HG02981 (cell line): ENCODE measurements around the gene GPR161.

Experiments used
- ATAC-seq: cut with Tn5 transposase; IDR thresholded peaks from one replicate; pipeline ENCODE4 v1.9.1; 2021; ENCODE audit warnings: mild to moderate bottlenecking, moderate library complexity; ENCODE audit not compliant: unreplicated experiment

GPR161 gene

GRCh38 chr1:168110896-168111545 is 25.7 kb downstream of the GPR161 start:
- no peak for ATAC-seq

DNA sequence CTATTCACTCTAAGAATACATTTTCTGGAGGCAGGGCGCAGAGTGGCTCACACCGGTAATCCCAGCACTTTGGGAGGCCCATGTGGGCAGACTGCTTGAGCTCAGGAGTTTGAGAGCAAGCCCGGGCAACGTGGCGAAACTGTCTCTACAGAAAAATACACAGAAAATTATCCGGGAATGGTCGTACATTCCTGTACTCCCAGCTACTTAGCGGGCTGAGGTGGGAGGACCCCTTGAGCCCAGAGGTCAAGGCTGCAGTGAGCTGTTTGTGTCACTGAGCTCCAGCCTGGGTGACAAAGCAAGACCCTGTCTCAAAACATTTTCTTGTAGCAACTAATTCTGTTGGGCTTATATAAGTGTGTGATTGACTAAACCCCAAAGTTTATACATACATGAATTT is 30.5 kb downstream of the GPR161 start:
- ATAC-seq = no peak

GRCh38 chr1:168105846-168106245 is 30.9 kb downstream of the GPR161 start:
- ATAC-seq = no peak

DNA sequence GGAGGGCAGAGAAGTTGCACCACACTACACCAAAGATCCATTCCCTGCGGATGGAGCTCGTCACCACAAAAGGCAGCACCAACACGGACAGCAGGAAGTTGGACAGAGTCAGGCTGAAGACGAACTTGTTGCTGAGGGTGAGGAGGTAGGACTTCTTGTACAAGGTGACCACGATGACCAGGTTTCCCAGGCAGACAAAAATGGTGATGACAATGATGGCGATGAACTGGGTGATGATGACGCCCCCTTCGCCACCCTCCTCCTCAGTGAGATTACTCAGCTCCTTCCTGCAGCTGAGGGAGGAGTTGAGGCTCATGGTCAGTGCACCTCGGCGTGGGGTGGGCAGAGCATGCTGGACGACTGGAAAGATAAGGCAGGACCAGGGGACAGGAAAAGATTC is 32.2 kb downstream of the GPR161 start:
- ATAC-seq = no peak

DNA sequence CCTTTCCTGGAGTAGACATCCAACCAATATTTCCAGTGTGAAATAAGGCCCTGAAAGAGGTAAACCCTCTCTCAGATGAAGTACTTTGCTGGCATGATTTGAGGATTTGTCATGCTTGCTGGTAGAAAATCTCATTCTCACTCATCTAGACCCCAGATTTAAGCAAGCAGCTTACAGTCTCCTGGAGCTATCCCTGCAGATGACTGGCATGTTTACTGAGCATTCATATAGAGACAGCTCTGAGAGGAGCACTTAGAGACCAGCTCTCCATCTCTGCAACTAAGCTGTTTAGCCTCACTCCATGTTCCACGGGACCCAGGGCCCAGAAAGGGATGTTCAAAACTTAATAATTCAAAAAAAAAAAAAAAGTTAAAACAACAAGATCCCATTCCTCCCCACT is 34.2 kb downstream of the GPR161 start:
- no peak for ATAC-seq

DNA sequence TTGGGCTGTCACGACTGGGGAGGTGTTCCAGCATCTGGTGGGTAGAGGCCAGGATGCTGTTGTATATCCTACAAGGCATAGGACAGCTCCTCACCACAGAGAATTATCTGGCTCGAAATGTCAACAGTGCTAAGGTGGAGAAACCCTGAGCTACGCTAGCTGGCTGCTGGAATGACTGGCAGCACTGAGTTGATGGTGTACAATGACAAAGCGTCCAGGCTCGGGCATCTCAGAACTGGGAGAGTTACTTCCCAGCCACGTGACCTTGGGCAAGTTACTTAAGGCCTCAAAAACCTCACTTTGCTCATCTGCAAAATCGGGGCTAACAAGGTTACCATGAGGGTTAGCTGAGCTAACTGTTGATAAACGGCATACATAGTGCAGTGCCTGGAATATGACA is 35.4 kb downstream of the GPR161 start:
- no peak for ATAC-seq

DNA sequence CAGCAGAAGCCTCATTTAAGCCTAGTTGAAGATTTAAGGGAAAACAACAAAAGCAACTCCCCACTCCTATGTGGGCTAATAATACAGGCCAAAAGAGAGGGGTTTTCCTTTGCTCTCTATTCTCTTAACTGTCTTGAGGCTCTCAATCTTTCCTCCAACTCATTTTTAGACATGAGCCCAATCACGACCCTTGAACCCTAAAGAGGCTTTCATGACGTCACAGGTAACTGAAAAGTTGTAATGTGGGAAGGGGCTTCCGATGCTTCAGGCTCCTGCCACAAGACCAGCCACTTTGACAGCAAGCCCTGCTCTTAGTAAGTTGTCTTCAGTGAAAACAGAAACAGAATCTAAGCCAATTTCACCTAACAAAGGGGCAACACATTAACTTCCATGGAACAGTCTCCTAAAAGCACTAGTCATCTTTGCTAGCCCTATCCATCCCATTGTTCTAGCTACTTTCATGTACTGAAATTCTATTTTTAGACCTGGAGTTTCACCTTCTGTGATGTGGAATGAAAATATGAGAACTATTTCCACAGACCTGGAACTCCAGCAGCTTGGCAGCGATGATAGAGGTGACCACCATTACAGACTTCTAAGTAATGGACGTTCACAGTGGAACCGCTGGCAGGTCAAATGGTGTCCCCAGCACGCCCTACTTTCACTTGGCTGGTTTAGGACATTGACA is 36.3 kb downstream of the GPR161 start:
- no peak for ATAC-seq

DNA sequence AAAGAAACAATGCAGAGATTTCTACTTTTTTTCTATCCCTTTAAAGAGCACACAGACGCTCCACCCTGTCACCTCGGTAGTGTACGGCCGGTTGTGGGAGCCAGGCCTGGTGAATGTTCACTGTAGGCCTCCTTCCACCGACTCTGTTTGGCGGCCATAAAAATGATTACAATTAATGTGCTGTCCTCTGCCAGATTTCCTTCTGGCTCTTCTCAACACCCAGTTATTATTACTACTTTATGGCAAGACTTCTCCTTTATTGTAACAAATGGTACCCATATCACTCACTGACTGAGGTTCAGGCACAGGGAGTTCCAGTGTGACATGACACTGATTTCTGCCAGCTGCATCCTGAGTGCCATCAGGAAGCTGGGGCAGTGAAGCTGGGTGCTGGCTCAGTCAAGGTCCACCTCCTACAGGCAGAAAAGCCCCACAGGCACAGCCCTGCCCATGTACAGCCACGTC is 37.4 kb downstream of the GPR161 start:
- ATAC-seq = no peak

GRCh38 chr1:168098534-168099320 is 38.0 kb downstream of the GPR161 start:
- ATAC-seq = no peak

GRCh38 chr1:168097921-168098528 is 38.7 kb downstream of the GPR161 start:
- no peak for ATAC-seq

GRCh38 chr1:168096296-168097165 is 40.2 kb downstream of the GPR161 start:
- no peak for ATAC-seq

DNA sequence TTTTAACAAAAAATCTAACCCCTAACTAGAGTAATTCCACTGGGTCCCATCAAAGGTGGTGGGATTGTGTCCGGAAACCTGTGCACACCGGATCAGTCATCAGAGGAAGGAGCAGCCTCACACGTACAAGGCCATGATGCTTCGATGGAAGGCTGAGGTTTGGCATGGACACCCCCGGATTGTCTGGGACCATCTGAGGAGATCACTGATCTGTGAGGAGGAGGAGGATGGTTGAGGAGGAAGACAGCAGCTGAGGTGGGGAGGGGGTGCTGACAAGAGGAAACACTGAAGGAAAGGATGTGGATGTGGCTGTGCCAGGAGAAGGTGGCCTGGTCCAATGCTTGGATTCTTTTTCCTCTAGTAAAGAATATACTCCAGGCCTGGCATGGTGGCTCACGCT is 41.3 kb downstream of the GPR161 start:
- no peak for ATAC-seq

- ATAC-seq = no peak
Observed at GRCh38 chr1:168093616-168094015, 43.1 kb downstream of the GPR161 start.

- no peak for ATAC-seq
Observed at GRCh38 chr1:168092566-168093355, 44.0 kb downstream of the GPR161 start.

DNA sequence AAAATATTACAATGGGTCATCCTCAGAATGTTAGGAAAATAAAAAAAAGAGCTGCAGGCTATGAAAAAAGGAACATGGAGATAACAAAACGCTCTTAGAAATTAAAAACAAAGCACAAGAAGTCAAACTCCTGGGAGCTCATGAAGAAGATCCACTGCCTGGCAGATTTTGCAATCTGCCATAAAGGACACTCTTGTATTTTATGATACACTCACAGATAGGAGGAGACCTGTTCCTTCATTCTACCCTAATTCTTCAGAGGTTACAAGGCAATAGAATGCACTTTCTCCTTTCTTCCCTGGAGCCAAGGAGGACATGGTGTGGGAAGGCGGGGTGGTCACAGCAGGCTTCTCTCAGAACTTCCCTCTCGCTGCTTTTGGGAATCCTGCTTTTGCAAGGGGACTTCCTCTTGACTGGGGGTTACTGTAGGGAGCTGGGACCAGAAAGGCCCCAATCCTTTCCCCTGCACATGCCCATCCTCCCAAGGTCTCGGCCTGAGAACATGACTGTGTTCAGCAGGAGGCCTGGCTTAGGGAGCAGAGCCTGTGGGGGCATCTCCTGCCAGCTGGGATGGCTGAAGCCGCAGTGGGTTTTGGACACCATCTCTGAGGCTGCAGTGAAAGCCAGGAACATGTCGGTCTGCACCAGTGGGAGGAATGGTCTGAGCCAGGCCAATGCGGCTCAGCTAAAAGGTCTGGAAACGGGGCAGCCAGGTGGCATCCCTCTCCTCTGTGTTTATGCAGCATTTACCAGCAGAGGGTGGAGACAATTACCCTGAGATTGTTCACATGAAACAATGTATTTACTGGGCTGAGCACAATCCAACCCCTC is 44.8 kb downstream of the GPR161 start:
- ATAC-seq = no peak

DNA sequence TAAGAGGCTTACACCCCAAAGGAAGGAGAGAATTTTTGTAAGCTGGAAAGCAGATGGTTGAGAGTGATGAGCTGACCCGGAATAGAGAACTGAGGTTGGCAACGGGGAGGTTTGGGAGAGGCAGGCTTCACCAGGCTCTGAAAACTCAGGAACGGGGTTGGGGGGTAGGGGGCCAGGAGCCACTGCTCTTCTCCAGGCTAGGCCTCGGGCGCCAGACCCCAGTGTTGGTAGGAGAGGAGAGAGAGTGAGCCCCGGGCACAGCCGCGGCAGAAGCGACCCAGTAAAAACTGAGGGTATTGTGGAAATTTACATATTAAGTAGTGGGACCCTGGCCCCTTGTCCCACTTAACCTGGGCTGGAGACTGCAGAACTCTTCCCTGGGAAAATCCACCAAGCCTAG is 45.7 kb downstream of the GPR161 start:
- no peak for ATAC-seq

GRCh38 chr1:168090395-168090794 is 46.3 kb downstream of the GPR161 start:
- ATAC-seq = no peak

- no peak for ATAC-seq
Observed at GRCh38 chr1:168089979-168090337, 46.8 kb downstream of the GPR161 start.
